WERI-Rb-1 (cell line): Measurements from ENCODE around the gene MED9.

Experiments used
- DNase-seq: peaks from one replicate; pipeline ENCODE4 v3.0.0-alpha.2; 2020
- H3K27ac ChIP-seq: fragments of 250-450 bp; sonication (Bioruptor Pico); 2 replicates; pipeline ENCODE4 v1.5.1; 2020; ENCODE audit warnings: mild to moderate bottlenecking, moderate library complexity
- H3K27me3 ChIP-seq: fragments of 250-450 bp; sonication (Bioruptor Pico); 2 replicates; pipeline ENCODE4 v1.5.1; 2021; ENCODE audit warnings: mild to moderate bottlenecking, low read depth, moderate library complexity; ENCODE audit not compliant: insufficient read depth, severe bottlenecking
- H3K36me3 ChIP-seq: fragments of 250-450 bp; sonication (Bioruptor Pico); 2 replicates; pipeline ENCODE4 v1.5.1; 2020; ENCODE audit warnings: mild to moderate bottlenecking, moderate library complexity
- H3K4me3 ChIP-seq: 2 replicates; pipeline ENCODE4 v1.5.1; 2011; ENCODE audit warnings: low read depth, mild to moderate bottlenecking, control low read depth, low read length
- H3K9me3 ChIP-seq: fragments of 250-450 bp; sonication (Bioruptor Pico); 2 replicates; pipeline ENCODE4 v1.5.1; 2021; ENCODE audit warnings: mild to moderate bottlenecking, moderate library complexity; ENCODE audit not compliant: severe bottlenecking
- TF ChIP-seq, protein P1 (sequence below): IDR thresholded peaks from 2 replicates; pipeline ENCODE4 v1.5.1; 2011; ENCODE audit warnings: low read depth, mild to moderate bottlenecking, control low read depth, inconsistent platforms, low read length

Gene MED9

DNA sequence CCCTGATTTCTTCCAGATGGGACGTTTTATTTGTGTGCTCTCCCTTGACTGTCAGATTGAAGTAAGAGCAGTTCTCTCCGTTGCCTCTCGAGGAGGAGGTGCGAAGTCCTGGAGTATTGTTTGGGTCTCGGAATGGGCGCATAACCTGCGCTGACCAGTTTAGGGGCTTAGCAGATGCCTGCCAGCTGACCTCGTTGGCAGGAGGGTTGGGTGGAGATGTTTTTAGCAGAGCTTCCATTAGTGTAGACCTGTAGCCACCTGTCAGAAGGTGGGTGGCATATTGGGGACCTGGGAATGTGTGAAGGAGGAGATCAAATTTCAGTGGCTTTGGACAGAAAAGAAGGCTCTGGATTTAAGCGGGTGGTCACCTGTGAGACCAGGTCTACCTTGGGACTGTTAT lies 15.8 kb downstream of the MED9 start:
- peak overlapping the region; percentile 62 for H3K27ac ChIP-seq
- H3K27me3 ChIP-seq = no peaks in the 10 kb centered on the region
- H3K9me3 ChIP-seq = no peaks in the 10 kb centered on the region
- DNase-seq = no peak
- TF ChIP-seq, protein P1, sequence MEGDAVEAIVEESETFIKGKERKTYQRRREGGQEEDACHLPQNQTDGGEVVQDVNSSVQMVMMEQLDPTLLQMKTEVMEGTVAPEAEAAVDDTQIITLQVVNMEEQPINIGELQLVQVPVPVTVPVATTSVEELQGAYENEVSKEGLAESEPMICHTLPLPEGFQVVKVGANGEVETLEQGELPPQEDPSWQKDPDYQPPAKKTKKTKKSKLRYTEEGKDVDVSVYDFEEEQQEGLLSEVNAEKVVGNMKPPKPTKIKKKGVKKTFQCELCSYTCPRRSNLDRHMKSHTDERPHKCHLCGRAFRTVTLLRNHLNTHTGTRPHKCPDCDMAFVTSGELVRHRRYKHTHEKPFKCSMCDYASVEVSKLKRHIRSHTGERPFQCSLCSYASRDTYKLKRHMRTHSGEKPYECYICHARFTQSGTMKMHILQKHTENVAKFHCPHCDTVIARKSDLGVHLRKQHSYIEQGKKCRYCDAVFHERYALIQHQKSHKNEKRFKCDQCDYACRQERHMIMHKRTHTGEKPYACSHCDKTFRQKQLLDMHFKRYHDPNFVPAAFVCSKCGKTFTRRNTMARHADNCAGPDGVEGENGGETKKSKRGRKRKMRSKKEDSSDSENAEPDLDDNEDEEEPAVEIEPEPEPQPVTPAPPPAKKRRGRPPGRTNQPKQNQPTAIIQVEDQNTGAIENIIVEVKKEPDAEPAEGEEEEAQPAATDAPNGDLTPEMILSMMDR = no peak
- H3K4me3 ChIP-seq = no peak overlapping the region
- H3K36me3 ChIP-seq = peaks cover 28% of the 10 kb centered on the region

DNA sequence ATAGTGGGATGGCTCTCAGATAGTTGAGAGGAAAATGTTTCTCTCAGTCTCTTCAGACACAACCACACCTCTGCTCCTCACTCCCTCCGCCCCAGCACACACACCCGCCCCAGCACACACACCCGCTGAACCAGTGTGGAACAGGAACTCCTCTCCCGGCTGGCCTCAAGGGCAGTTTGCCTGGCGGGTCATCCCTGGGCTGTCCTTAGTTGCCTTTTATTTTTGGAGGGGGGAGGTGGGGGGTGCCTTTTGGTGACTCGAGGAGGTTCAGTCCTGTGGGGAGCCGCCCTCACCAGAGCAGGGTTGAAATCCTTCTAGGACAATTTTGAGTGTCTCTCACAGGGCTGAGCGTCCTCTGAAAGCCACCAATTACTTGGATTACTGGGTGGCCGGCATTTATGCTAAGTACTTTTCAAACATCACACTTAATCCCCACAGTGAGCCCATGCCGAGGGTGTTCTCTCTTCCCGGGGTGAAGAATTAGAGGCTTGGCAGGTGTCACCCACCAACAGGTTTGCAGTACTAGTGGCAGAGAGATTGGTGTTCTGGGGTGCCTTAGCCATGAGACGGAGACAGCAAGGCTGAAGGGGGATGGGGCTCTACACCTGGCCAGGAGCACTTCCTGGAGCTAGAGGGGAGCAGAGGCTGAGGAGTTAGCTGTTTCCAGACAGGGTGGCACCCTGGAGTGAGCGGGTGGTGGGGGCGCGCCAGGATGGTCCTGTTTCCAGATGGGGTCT lies 16.6 kb downstream of the MED9 start:
- H3K9me3 ChIP-seq = no peaks in the 10 kb centered on the region
- peak overlapping the region; percentile 62 for H3K27ac ChIP-seq
- DNase-seq = peak; percentile 75
- TF ChIP-seq, protein P1 = no peak
- no peak overlapping the region for H3K4me3 ChIP-seq
- no peaks in the 10 kb centered on the region for H3K27me3 ChIP-seq
- H3K36me3 ChIP-seq = peaks cover 20% of the 10 kb centered on the region

DNA sequence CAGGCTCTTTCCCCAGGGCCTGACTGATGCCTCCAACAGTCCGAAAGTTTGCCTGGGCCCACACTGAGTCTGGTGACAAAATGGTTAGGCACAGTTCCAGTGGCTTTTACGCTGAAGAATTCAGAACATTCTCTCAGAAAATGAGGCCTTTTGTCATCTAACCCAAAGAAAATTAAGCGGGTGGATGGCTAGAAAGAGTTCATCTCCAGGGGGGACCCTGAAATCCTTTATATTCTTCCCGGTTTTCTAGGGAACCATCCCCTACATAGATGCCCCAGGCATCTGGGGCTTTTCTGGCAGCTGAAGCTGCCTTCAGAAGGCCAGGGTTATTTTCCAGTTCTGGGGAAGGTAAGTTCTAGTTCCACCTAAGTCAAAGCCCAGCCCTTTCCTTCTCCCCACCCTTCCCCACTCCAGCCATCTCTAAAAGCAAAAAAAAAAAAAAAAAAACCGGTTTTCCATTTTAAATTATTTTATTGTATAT lies 17.2 kb downstream of the MED9 start:
- Histone ChIP-seq H3K27me3 (no peaks in the 10 kb centered on the region), H3K36me3 (peaks cover 20% of the 10 kb centered on the region), H3K9me3 (no peaks in the 10 kb centered on the region), H3K27ac (peak overlapping the region; percentile 62), H3K4me3 (no peak overlapping the region)
- TF ChIP-seq, protein P1 = no peak
- no peak for DNase-seq

DNA sequence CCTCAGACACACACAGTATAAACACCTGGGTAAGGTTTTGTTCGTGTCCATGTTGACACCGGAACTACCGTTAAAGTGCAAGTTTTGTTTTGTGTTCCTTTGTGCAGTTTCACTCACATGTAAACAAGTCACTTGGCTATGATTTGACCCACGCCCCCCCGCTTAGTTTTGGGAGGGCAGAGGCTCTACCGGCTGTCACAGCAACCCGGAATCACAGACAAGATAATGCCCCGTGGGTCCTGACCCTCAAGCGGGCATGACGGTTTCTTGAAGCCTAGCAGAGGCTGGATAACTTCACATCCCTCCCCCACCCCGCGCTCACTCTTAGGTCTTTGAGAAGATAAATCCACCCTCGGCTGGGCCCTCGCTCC lies 17.7 kb downstream of the MED9 start:
- Histone ChIP-seq H3K4me3 (peak overlapping the region; percentile 68), H3K27ac (no peak overlapping the region), H3K27me3 (no peaks in the 10 kb centered on the region), H3K36me3 (peaks cover 20% of the 10 kb centered on the region), H3K9me3 (no peaks in the 10 kb centered on the region)
- TF ChIP-seq, protein P1 = no peak
- no peak for DNase-seq

DNA sequence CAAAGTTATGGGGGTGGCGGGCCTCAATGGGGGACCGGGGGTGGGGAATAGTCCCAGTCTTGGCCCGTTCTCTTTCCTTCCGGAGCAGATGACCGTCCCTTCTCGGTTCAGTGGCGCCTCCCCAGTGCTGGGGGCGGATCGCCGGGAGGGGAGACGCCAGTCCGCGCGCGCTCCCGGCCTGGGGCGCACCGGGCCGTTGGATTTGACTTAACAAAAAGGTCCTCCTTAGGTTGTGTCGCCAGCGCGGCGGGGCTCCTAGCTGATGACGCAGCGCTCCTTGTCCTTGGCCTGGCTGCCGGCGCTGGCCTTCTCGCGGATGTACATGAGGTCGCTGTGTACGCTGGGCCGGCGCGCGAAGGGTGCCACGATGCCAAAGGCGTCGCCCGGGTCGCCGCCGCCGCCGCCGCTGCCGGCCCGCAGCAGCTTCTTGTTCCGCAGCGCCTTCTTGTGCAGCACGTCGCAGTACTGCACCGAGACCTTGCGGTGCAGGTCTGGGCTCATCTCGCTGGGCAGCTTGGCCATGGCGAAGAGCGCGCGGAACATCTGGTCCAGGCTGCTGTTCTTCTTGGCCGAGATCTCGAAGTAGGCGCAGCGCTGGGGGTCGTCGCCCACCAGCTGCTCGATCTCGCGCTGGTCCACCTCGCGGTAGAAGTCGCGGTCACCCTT lies 18.2 kb downstream of the MED9 start:
- H3K36me3 ChIP-seq = peaks cover 17% of the 10 kb centered on the region
- no peaks in the 10 kb centered on the region for H3K27me3 ChIP-seq
- no peak overlapping the region for H3K27ac ChIP-seq
- H3K4me3 ChIP-seq = peak overlapping the region; percentile 68
- TF ChIP-seq, protein P1 = no peak
- DNase-seq = peak; percentile 56
- H3K9me3 ChIP-seq = no peaks in the 10 kb centered on the region
